HL-60/S4 (cell line): Measurements from ENCODE around the gene SIDT1.
"Not testable (repeated sequence)": the region's sequence is repeated elsewhere in the genome, so short reads cannot be mapped to it uniquely, and the experiment has no call there.

Experiments
- in situ Hi-C: fragments of 300-500 bp; cut with MboI; formaldehyde crosslinking; loops from 2 replicates; pipeline ENCODE4 v1.14.3; 2022; ENCODE audit warnings: low sequenced_read_pairs

SIDT1 gene

DNA sequence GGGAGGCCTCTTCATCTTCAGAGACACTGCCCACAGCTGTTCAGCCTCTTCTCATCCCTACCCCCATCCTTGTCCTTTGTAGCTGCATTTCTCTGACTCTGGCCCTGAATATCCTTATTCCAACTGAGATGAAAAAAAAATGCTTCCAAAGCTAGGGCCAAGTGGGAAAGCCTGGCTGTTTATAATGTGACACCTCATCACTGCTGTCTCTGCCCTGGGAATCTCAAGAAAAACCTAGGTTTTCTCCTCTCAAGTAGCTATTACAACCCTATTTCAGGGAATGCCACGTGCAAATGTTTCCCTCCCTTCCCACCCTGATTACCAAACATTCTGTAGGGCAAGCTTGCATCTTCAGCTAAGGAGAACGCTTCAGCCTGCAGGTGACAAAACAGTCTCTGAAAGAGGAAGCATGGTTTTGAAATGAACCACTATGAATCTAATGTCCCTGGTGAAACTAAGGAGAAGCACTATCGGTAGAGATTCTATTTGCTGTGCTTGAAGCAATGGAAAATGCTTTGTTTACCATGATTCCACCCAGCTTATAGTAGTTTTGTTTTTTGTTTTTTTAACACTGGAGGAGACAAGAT, 98.7 kb downstream of the SIDT1 start:
- in situ Hi-C loops: no loop called here

DNA sequence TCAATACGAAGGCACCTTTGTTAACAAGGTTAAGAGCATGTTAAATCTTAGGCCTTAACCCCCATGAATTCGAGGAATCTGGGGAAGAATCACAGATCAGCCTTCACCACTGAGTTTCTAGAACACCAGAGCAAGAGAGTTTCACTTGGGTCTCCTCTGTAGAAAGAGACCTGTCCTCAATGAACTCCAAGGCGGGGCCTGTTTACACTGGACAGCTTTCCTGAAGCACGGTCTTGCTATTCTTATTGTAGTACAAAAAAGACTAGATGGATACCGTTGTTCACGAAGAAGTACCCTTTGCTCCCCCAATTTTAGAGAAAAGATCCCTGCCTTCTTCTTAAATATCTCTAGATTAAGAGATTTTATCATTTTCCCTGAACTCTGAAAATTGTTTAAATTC, 99.2 kb downstream of the SIDT1 start:
- in situ Hi-C loops: no loop called here

DNA sequence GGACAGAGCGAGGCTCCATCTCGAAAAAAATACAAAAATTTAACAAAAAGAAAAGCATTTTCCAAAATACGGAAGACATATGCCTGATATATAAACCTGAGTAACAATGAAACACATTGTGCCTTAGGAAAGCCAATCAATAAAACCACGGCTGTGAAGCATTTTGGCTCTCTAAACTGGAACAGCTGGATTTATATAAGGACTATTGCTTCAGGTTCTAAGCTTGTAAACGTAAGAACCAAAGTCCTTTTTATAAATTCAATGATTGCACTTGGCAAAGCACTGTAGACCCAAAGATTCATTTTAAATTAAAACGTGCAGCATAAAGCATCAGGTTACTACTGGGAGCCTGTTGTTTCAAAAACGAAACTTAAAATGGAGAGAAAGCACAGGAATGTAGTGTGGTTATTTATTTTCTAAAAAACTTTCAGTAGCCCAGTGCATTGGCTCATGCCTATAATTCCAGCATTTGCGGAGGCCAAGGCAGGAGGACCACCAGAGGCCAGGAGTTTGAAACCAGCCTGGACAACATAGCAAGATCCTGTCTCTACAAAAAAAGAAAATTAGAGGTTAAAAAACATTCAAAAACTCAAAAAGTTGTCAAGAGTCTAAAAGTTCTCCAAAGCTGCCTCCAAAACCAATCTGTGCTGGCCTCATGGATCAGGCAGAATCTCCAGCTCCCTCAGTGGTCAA, 102.6 kb downstream of the SIDT1 start:
- in situ Hi-C loops: no loop called here

DNA sequence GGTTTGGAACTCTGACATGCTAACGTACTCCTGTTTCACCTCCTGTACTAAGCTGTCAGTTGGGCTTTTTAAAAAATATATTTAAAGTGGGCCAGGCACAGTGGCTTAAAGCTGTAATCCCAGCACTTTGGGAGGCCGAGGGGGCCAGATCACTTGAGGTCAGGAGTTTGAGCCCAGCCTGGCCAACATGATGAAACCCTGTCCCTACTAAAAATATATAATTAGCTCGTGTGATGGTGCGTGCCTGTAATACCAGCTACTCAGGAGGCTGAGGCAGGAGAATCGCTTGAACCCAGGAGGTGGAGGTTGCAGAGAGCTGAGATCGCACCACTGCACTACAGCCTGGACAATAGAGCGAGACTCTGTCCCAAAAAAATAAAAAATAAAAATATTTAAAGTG, 103.7 kb downstream of the SIDT1 start:
- in situ Hi-C loops: not testable (repeated sequence)

DNA sequence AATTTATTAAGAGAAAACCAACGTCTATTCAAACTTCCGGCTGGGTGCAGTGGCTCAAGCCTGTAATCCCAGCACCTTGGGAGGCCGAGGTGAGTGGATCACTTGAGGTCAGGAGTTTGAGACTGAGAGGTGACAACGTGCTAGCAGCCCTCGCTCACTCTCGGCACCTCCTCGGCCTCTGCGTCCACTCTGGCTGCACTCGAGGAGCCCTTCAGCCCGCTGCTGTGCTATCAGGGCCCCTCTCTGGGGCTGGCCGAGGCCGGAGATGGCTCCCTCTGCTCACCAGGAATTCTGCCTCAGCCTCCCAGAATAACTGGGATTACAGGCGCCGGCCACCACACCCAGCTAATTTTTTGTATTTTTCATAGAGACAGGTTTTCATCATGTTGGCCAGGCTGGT, 105.4 kb downstream of the SIDT1 start:
- in situ Hi-C loops: no loop called here

DNA sequence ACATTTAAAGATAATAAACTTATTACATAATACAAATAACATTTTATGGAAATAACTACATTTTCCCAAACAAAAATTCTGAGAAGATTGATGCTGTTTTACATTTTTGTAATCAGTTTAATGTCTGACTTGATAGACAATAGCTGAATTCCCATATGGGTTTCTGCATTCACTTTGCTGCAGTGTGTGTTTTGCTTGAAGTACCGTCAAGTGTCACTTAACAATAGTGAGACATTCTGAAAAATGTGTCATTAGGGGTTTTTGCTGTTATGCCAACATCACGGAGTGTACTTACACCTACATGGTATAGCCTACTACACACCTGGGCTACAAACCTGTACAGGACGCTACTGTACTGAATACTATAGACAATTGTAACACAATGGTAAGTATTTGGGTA, 106.6 kb downstream of the SIDT1 start:
- in situ Hi-C loops: no loop called here

DNA sequence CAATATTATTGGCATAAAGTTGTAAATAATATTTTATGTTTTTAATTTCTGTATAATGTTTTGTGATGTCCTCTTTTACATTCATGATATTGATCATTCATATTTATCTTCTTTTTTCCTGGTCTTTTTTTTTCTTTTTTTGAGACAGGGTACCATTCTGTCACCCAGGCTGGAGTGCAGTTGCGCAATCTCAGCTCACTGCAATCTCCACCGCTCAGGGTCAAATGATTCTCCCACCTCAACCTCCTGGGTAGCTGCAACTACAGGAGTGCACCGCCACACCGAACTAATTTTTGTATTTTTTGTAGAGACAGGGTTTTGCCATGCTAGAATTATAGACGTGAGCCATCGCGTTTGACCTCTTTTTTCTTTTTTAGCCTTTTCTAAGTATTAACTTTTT, 111.2 kb downstream of the SIDT1 start:
- in situ Hi-C loops: no loop called here

DNA sequence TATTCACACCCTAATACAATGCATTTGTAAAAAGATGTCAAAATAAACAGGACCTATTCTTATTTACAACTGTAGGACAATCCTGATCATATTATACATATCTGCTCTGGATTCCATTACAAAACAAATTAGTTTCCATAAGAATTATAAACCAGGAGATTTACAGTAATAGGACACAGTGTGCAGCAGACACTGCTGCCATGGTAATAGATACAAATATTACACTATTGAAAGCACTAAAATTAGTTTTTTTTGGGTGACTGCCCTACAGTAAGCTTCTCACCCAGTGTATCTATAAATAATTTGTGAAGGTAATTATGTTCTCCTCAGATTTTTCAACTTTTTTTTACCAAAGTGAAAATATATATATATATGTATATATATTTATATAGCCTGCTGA, 116.2 kb downstream of the SIDT1 start:
- in situ Hi-C loops: no loop called here

DNA sequence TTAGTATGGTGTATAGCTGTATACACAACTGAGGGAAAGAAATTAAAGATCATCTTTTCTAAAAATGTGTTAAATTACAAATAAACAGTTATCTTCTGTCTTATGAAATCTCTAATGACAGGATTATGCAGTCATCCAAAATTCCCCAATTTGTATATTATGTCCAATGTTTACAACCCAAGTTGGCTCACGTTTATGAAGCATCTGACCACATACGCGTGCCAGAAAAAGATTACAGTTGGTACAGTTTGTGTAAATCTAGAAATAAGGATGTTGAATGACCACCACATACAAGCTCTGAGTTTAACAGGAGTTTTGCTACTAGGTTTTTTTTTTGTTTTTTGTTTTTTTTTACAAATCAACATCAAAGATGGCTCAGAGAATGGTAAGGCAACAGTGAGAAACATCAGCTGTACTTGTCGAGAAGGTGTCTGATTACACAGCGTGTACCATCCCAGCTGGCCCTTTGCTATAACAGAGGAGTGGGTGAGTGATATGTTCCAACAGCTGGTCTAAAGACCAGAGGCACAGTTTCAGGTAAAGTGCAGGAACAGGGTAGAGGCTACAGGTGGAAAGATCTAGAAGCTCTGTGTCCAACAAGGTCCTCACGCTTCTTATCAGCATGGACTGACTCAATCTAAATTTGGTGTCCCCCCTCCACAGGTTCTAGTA, 117.0 kb downstream of the SIDT1 start:
- in situ Hi-C loops: no loop called here

DNA sequence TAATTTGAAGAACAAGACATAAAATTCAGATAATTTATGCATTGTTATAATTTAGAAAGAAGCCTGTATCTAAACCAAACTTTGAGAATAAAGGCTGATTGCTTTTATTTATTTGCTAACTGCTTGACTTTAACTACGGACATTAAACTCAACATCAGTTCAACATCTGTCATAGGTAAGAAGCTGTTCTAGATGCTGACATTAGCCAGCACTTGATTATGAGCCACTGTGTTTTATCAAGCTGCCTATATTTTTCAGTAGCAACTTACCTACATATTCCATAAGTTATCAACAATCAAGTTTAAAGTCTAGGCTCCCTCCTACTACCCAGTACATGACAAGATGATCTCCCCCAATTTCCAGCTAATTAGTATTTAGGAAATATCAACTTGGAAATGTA, 122.0 kb downstream of the SIDT1 start:
- in situ Hi-C loops: no loop called here

DNA sequence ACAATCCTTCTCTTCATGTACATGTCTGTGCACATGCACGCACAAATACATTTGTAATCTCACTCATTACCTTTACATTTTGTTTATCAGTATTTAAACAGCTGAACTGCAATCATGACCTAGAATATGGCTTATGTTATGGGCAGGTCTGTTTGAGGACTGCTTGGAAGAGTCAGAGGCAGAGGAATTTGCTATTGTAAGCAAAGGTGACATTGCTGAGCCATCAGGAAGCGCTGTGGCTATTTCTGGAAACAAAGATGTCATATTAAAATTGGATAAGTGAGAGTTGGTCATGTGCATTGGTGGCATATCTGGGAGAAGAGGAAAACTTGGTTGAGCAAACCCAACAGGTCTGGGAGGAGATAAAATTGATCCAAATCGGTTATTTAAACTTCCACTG, 122.5 kb downstream of the SIDT1 start:
- in situ Hi-C loops: no loop called here

DNA sequence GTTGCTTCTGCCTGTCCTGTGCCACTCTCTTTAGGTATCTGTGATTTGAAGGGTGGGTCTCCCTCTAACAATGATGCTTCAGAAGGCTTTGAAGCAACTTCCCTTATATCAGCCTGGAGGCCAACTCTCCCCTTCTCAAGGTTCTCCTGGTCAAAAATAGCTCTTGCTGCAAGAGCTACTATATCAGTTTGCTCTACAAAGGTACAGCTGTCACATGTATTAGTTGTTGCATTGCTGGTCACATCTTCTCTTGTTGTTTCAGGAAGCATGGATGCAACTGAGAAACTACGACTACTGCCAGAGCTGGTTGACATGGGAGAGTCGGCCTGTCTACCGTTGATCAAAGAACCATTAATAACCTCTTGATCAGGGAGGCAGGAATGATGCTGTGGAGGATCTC, 125.8 kb downstream of the SIDT1 start:
- in situ Hi-C loops: no loop called here

DNA sequence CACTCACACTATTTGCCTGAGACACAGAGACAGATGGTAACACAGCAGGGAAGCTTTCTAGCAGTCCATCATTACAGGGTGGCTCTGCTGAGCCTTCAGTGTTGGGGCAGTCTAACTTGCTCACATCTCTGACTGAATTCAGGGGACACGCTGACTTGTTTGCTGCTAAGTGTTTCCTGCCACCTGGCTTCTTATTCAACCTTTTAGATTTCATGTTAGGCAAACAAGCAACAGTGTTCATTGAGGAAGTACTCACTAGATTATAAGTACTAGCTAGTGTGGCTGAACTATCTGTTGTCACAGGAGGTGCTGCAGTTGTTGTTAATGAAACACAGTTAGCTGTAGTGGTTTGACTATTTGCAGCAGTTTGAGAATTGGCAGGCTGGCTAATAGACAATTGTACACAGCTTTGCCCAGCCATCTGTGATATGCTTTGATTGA, 126.8 kb downstream of the SIDT1 start:
- in situ Hi-C loops: no loop called here

DNA sequence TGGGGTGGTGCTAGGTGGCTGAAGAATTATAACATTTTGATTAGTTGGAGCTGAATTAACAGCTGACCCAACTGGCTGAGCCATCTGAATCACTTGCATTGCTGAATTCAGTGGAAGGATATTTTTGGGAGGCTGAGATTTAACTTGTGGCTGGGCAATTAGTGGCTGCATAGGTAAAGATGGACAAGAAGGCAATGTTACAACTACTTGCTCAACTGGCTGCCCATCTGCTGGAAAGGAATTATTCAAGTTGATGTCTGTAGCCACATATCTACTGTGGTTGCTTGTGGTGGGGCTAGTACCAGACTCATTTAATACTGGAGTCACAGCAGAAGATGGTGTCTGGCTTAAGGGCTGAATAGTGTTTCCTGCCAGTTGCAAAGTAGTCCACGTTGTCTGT, 127.6 kb downstream of the SIDT1 start:
- in situ Hi-C loops: no loop called here

DNA sequence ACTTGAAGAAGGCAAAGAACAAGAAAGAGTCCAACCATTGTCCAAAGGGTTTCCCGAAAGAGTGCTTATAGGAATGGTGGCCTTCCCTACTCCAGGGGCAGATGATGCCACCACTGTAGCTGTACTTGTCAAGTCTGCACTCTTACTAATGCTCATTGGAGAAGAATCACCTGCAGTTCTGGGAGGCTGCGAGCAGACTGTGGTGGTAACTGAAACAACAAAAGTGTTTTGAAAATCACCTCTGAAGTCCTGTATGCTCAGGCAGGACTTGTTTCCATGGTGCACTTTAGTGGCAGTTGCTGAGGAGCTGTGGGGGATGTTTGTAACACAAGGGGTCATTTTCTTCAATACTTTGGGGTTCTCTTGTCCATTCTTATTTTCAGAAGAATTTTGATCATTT, 128.1 kb downstream of the SIDT1 start:
- in situ Hi-C loops: no loop called here

DNA sequence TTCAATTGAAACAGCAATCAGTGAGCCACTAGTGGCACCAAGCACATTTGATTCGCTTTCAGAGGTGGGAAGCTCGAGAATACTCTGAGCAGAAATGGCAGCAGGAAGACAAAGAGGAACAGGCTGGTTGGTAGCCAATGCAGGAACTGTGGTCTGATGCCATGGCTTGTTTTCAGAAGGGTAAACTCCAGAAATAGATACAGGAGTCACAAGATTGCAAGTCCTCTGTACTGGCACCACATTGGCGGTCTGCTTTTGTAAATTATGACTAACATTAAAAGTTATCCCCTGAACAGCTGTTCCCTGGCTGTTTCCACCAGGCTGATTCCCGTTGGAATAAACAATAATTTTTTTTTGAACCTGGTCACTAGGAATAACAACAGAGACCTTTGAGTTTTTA, 128.5 kb downstream of the SIDT1 start:
- in situ Hi-C loops: no loop called here

DNA sequence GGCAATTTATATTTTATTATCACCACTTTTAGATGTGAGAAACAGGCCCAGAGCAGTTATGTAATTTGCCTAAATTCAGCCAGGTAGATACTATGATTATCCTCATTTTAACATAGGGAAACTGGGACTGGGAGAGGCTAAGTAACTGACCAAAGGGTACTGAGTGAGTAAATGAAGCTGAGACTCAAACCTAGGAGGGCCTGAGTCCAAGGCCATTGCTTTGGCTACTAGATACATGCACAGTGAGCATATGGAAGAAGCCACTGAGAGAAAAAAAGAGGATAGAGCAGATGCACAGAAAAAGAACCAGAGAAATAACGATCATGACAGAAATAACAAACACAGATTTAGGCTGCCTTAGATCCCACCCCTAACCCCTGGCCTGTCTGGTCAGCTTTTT, 130.5 kb downstream of the SIDT1 start:
- in situ Hi-C loops: no loop called here

DNA sequence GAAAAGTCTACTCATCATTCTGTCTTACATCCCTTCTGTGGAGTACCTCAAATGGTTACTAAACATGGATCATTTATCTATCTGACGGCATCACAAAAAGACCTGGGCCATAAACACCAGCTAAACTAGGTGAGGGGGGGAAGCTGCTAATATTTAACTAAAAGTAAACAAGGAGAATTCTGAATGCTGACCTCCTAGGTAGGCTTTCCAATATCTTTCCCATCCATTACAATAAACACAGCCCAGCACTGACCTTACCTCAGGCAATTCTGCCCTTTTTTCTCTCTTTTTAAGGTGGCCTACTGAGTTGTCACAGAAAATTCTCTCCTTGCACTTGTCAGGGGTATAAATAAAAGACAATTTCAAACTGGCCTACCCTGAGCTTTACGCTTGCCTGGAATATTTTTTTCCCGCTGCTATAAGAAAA, 131.0 kb downstream of the SIDT1 start:
- in situ Hi-C loops: no loop called here

DNA sequence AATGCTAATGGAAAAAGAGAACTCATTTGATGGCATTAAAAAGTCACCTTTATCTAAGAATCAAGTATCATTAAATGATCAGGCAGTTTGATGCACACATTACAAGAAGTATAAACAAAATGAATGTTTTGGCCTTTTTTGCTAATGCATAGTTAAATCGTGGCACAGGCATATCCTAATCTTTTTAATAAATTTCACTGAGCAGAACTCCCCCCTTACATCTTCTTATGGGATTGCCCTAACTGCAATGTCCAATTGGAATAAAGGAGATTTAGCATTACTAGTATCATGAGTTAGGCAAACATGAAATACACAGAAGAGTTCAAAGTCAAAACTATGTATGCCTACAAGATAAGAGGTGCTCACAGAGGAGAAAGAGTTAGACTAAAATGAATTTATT, 131.4 kb downstream of the SIDT1 start:
- in situ Hi-C loops: no loop called here

DNA sequence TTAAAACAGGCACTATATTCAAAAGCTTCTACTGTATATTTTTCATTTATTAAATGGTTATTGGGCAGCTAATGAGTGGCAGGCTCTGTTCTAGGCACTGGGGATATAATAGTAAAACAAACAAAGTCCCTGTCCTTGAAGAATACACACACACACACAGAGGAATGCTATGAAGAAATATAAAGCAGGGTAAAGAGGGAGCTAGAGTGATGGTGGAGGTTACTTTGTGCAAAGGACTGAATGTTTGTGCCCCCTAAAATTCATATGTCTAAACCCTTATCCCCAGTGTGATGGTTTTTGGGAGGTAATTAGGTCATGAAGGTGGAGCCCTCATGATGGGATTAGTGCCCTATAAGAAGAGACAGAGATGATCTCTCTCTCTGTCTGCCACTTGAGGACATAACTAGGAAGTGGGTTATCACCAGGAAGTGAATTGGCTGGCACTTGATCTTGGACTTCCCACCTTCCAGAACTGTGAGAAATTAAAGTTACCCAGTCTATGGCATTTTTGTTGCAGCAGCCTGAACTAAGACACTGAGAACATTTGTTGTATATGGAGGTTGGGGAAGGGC, 132.3 kb downstream of the SIDT1 start:
- in situ Hi-C loops: no loop called here

DNA sequence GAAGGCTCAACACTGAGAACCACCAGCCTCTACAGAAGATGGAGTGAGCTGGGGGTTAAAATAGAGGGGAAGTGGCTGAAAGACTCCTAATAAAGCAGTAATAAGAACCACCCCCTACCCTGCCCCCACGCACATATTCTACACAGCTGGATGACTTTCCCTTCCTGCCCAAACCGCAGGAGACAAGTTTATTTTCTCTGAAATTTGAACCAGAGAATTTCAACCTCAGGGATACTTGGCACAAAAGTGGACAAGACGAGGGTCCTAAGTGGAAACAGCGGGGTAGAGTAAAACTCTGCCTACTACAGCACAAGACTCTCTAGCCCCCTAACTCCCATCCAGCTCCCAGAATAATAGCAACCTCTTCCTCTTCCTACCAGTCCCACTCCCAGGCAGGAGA, 135.7 kb downstream of the SIDT1 start:
- in situ Hi-C loops: no loop called here

DNA sequence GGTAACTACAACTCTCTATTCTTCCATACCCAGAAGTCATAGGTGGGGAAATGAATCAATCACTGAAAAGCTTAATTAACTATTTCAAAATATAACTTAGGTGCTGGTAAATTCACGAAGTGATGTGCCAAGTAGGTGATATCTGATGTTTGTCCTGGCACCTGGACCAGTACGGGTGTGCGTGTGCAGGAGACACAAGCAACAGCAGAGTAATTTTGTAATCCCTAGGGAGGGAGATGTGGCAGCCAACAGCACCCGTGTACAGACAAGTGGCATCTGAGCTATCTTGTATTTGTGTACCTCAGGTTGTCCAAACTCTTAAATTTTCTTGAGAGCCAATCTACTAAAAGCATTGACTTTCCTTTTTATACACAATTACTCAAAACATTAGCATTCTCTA, 141.2 kb downstream of the SIDT1 start:
- in situ Hi-C loops: no loop called here
